Measurements from ENCODE around the gene RFX3.

- TF ChIP-seq EP300 (IDR thresholded peaks at IDR 0.05) (no peak), CTCF (IDR thresholded peaks at IDR 0.05) (no peak), POLR2A (IDR thresholded peaks at IDR 0.05) (no peak), POLR2AphosphoS5 (IDR thresholded peaks at IDR 0.05) (no peak)
These were observed 3.8 kb downstream of the RFX3 start for GRCh38 chr9:3521966-3522365.
